ENCODE measurements around the gene MT2A. TPM values are rescaled to one million over a fixed set of nuclear protein-coding genes. Genes with fewer than 3 reads are reported as not detected.

MT2A gene
- total and polyA plus RNA-seq, 7 donors, result 342 to 11,565 (median 2,887) TPM

GRCh38 chr16:56657555-56658326 lies 49.4 kb downstream of the MT2A start, which contains the start of gene MT1F:
Gene MT1F (plus strand): TSS chr16:56657959. CDS start chr16:56658059, 100 bp downstream.
- H3K27me3 ChIP-seq (ENCODE audit: insufficient read depth in 3 of 3, low read length in 2 of 3), result peaks cover 0 to 13% (median under 1%) of the 10 kb centered on the region in 3 donors
- no peaks in the 10 kb centered on the region for H3K9me3 ChIP-seq
- peak; percentile 76 to 91 (median 86) for ATAC-seq
- 2 to 6% (median 3%) methylated on average over 41 to 46 of the region's 46 CpGs for WGBS, 3 donors
- TF ChIP-seq CTCF (IDR thresholded peaks at IDR 0.05), result no peak
- no peaks in the 10 kb centered on the region for H3K36me3 ChIP-seq (ENCODE audit: insufficient read depth in 1 of 2, low read depth in 1 of 2)
- peak within 1 kb of the TSS; percentile 68 for H3K4me3 ChIP-seq
- no peaks in the 10 kb centered on the region for H3K4me1 ChIP-seq
- no peak within 1 kb of the TSS for H3K27ac ChIP-seq
- DNase-seq, result peak; percentile 79
- intact Hi-C loops (cut with DNase I), result no loop called here

DNA sequence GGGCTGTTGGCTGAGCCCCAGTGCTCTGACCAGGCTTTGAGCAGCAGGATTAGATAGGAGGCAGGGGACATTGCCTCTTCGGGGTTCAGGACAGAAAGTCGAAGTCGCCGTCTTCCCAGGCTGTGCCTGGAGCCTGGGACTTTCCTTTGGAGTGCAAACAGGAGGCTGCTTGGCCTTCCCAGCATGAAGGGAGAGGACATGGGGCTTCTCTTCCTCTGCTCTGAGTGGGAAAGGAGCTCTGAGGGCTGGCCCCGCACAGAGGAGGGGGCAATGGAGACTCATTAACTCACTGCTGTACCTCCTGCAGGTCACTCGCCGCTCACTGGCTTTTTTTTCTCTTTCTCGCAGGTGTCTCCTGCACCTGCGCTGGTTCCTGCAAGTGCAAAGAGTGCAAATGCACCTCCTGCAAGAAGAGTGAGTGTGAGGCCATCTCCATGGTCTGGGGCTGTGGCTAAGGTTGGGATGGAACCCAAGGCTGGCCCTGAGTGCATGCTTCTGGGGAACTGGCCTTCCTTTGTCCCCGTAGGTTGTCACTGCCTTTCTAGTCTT lies 50.0 kb downstream of the MT2A start:
- H3K4me1 ChIP-seq, result no peaks in the 10 kb centered on the region
- no peak overlapping the region for H3K27ac ChIP-seq
- no peaks in the 10 kb centered on the region for H3K36me3 ChIP-seq (ENCODE audit: insufficient read depth in 1 of 2, low read depth in 1 of 2)
- H3K27me3 ChIP-seq (ENCODE audit: insufficient read depth in 3 of 3, low read length in 2 of 3), result peaks cover 0 to 19% (median 4%) of the 10 kb centered on the region in 3 donors
- peak in 1 of 2 donors; percentile 70 for DNase-seq
- no peaks in the 10 kb centered on the region for H3K9me3 ChIP-seq
- no peak for ATAC-seq
- intact Hi-C loops (cut with DNase I), result no loop called here
- peak overlapping the region; percentile 68 for H3K4me3 ChIP-seq
- no peak for TF ChIP-seq CTCF (IDR thresholded peaks at IDR 0.05)
- 50 to 53% (median 52%) methylated on average over 10 of the region's 10 CpGs for WGBS, 3 donors

Other genes with a start within 250 kb of the MT2A start
- 100 to 1,000 TPM; 146 to 270 (median 194) TPM for gene AMFR, start 183.0 kb upstream of the MT2A start, total RNA-seq
- 100 to 1,000 TPM; 106 to 453 (median 160) TPM for gene AMFR, start 183.0 kb upstream of the MT2A start, polyA plus RNA-seq
- gene NUDT21, start 157.3 kb upstream of the MT2A start, total RNA-seq, result 10 to 100 TPM; 41.1 to 52.4 (median 48.5) TPM
- 10 to 100 TPM; 16.9 to 39.0 (median 28.6) TPM for gene NUDT21, start 157.3 kb upstream of the MT2A start, polyA plus RNA-seq
- 10 to 100 TPM; 56.3 to 97.6 (median 73.4) TPM for gene OGFOD1, start 157.0 kb upstream of the MT2A start, total RNA-seq
- gene OGFOD1, start 157.0 kb upstream of the MT2A start, polyA plus RNA-seq, result 100 to 1,000 TPM in 1 of 3 donors, 10 to 100 TPM in 2; 40.9 to 100 (median 42.6) TPM
- 10 to 100 TPM; 29.1 to 70.6 (median 39.9) TPM for gene BBS2, start 88.6 kb upstream of the MT2A start, total RNA-seq
- gene BBS2, start 88.6 kb upstream of the MT2A start, polyA plus RNA-seq, result 10 to 100 TPM; 19.1 to 31.0 (median 30.3) TPM
- gene MT4, start 43.5 kb upstream of the MT2A start, total RNA-seq, result not detected
- gene MT4, start 43.5 kb upstream of the MT2A start, polyA plus RNA-seq, result not detected
- gene MT3, start 19.1 kb upstream of the MT2A start, total RNA-seq, result 10 to 100 TPM in 1 of 4 donors, 1 to 10 TPM in 1, under 1 TPM in 1, not detected in 1; 0.57 to 10.5 (median 5.9) TPM
- 1 to 10 TPM in 2 of 3 donors, under 1 TPM in 1; 0.80 to 7.3 (median 2.5) TPM for gene MT3, start 19.1 kb upstream of the MT2A start, polyA plus RNA-seq
- gene MT1E, start 17.2 kb downstream of the MT2A start, total RNA-seq, result 100 to 1,000 TPM in 2 of 4 donors, 10 to 100 TPM in 2; 44.1 to 669 (median 256) TPM
- 100 to 1,000 TPM; 122 to 556 (median 477) TPM for gene MT1E, start 17.2 kb downstream of the MT2A start, polyA plus RNA-seq
- gene MT1M, start 24.1 kb downstream of the MT2A start, total RNA-seq, result 100 to 1,000 TPM in 1 of 4 donors, 10 to 100 TPM in 1, 1 to 10 TPM in 2; 1.4 to 288 (median 12.8) TPM
- 100 to 1,000 TPM in 2 of 3 donors, 10 to 100 TPM in 1; 21.8 to 569 (median 300) TPM for gene MT1M, start 24.1 kb downstream of the MT2A start, polyA plus RNA-seq
- gene MT1A, start 30.1 kb downstream of the MT2A start, total RNA-seq, result 1,000 to 10,000 TPM in 1 of 4 donors, 10 to 100 TPM in 1, 1 to 10 TPM in 2; 4.0 to 1,028 (median 22.4) TPM
- 1,000 to 10,000 TPM in 2 of 3 donors, 100 to 1,000 TPM in 1; 128 to 4,396 (median 1,331) TPM for gene MT1A, start 30.1 kb downstream of the MT2A start, polyA plus RNA-seq
- not detected for gene MT1B, start 43.3 kb downstream of the MT2A start, total RNA-seq
- gene MT1B, start 43.3 kb downstream of the MT2A start, polyA plus RNA-seq, result not detected
- gene MT1F, start 49.4 kb downstream of the MT2A start, total RNA-seq, result 1 to 10 TPM in 2 of 4 donors, under 1 TPM in 1, not detected in 1; 0.73 to 1.3 (median 1.2) TPM
- gene MT1F, start 49.4 kb downstream of the MT2A start, polyA plus RNA-seq, result 1 to 10 TPM; 1.1 to 3.2 (median 1.5) TPM
- gene MT1G, start 59.5 kb downstream of the MT2A start, total RNA-seq, result 1 to 10 TPM; 1.0 to 7.8 (median 4.3) TPM
- 10 to 100 TPM in 2 of 3 donors, 1 to 10 TPM in 1; 3.7 to 24.1 (median 13.1) TPM for gene MT1G, start 59.5 kb downstream of the MT2A start, polyA plus RNA-seq
- not detected for gene MT1H, start 61.2 kb downstream of the MT2A start, total RNA-seq
- gene MT1H, start 61.2 kb downstream of the MT2A start, polyA plus RNA-seq, result not detected
- gene MT1X, start 73.9 kb downstream of the MT2A start, total RNA-seq, result 1,000 to 10,000 TPM in 3 of 4 donors, 100 to 1,000 TPM in 1; 481 to 5,859 (median 2,812) TPM
- gene MT1X, start 73.9 kb downstream of the MT2A start, polyA plus RNA-seq, result over 10,000 TPM in 1 of 3 donors, 1,000 to 10,000 TPM in 2; 4,054 to 16,364 (median 8,652) TPM
- 10 to 100 TPM; 25.0 to 41.9 (median 26.4) TPM for gene NUP93, start 121.5 kb downstream of the MT2A start, total RNA-seq
- 10 to 100 TPM; 16.5 to 44.3 (median 20.0) TPM for gene NUP93, start 121.5 kb downstream of the MT2A start, polyA plus RNA-seq

Data from psoas muscle (tissue), 8 donors.